ENCODE data around the gene COX8A.
"Not testable (repeated sequence)": the region's sequence is repeated elsewhere in the genome, so short reads cannot be mapped to it uniquely, and the experiment has no call there.

COX8A gene

GRCh38 chr11:63974259-63975143, at the start of gene COX8A:
Gene COX8A (plus strand): TSS chr11:63974620. CDS start chr11:63974681, 61 bp downstream.
- peak; percentile 98 for DNase-seq

- DNase-seq, result no peak
These were observed 44.8 kb upstream of the COX8A start for GRCh38 chr11:63929616-63930015.

GRCh38 chr11:63931045-63931444, 43.4 kb upstream of the COX8A start:
- no peak for DNase-seq

GRCh38 chr11:63931876-63932275, 42.5 kb upstream of the COX8A start:
- DNase-seq, result no peak

GRCh38 chr11:63933459-63933858, 41.0 kb upstream of the COX8A start:
- DNase-seq, result no peak

- DNase-seq, result no peak
These were observed 36.5 kb upstream of the COX8A start for GRCh38 chr11:63937713-63938478.

GRCh38 chr11:63938479-63939396, 35.7 kb upstream of the COX8A start, which contains the start of gene NAA40:
Gene NAA40 (plus strand): TSS chr11:63939002. CDS start chr11:63939097, 95 bp downstream.
- DNase-seq, result peak; percentile 97

- no peak for DNase-seq
These were observed 35.0 kb upstream of the COX8A start for GRCh38 chr11:63939397-63939891.

- peak; percentile 17 for DNase-seq
These were observed 33.6 kb upstream of the COX8A start for GRCh38 chr11:63940786-63941185.

- no peak for DNase-seq
These were observed 32.5 kb upstream of the COX8A start for GRCh38 chr11:63941901-63942300.

GRCh38 chr11:63942803-63943202, 31.6 kb upstream of the COX8A start:
- DNase-seq, result no peak

- no peak for DNase-seq
These were observed 29.4 kb upstream of the COX8A start for GRCh38 chr11:63944987-63945386.

- DNase-seq, result peak; percentile 7
These were observed 28.8 kb upstream of the COX8A start for GRCh38 chr11:63945477-63946163.

GRCh38 chr11:63951779-63952536, 22.5 kb upstream of the COX8A start:
- no peak for DNase-seq

GRCh38 chr11:63952570-63952969, 21.9 kb upstream of the COX8A start:
- no peak for DNase-seq

GRCh38 chr11:63958008-63958407, 16.4 kb upstream of the COX8A start:
- no peak for DNase-seq

GRCh38 chr11:63961608-63962412, 12.6 kb upstream of the COX8A start:
- no peak for DNase-seq

GRCh38 chr11:63963895-63964294, 10.5 kb upstream of the COX8A start:
- DNase-seq, result not testable (repeated sequence)

GRCh38 chr11:63966444-63966843, 8.0 kb upstream of the COX8A start:
- no peak for DNase-seq

GRCh38 chr11:63969461-63969860, 5.0 kb upstream of the COX8A start:
- no peak for DNase-seq

All from GDM1 (cell line).